Measurements from ENCODE around the gene ANKH.
A peak's percentile ranks its signal among the peaks of the same experiment; 100 is the strongest.

The ANKH gene

GRCh38 chr5:14816374-14816998 lies 55.1 kb downstream of the ANKH start:
- no peaks in the 10 kb centered on the region for H3K27me3 ChIP-seq
- H3K4me3 ChIP-seq, result peak overlapping the region in 1 of 2 donors; percentile 2
- intact Hi-C loops (cut with DNase I; ENCODE audit: low total_unique reads), result no loop called here
- H3K9me3 ChIP-seq, result no peaks in the 10 kb centered on the region
- TF ChIP-seq CTCF (IDR thresholded peaks at IDR 0.05), result no peak
- peak overlapping the region; percentile 45 to 56 for H3K27ac ChIP-seq
- H3K4me1 ChIP-seq, result peaks cover 0 to 61% (median 17%) of the 10 kb centered on the region in 4 donors
- no peaks in the 10 kb centered on the region for H3K36me3 ChIP-seq
- peak in 1 of 2 donors; percentile 32 for DNase-seq

DNA sequence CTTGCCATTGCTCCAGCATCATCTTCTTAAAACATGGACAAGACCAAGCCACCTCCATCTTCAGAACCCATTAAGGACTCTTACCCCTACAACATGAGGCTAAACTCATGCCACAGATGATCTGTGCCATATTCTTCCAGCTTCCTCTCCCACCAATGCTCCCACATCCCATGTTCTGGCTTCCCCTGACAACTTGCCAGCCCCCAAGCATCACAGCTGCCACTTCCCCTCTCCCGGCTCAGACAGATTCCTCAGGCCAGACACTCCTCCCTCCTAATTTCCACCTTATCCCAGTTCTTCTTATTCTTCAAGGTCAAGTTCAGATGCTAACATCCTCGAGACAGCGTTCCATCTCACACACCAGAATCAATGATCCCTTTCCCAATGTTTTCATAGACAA lies 57.8 kb downstream of the ANKH start:
- TF ChIP-seq CTCF (IDR thresholded peaks at IDR 0.05), result no peak
- Histone ChIP-seq H3K4me1 (peaks cover 0 to 67% (median 27%) of the 10 kb centered on the region in 4 donors), H3K27me3 (no peaks in the 10 kb centered on the region), H3K9me3 (no peaks in the 10 kb centered on the region), H3K4me3 (no peak overlapping the region), H3K36me3 (no peaks in the 10 kb centered on the region), H3K27ac (no peak overlapping the region)
- intact Hi-C loops (cut with DNase I; ENCODE audit: low total_unique reads), result no loop called here
- DNase-seq, result no peak

GRCh38 chr5:14812166-14812565 lies 59.4 kb downstream of the ANKH start:
- H3K27ac ChIP-seq, result no peak overlapping the region
- no peak overlapping the region for H3K4me3 ChIP-seq
- intact Hi-C loops (cut with DNase I; ENCODE audit: low total_unique reads), result no loop called here
- no peaks in the 10 kb centered on the region for H3K27me3 ChIP-seq
- no peaks in the 10 kb centered on the region for H3K36me3 ChIP-seq
- TF ChIP-seq CTCF (IDR thresholded peaks at IDR 0.05), result no peak
- no peak for DNase-seq
- no peaks in the 10 kb centered on the region for H3K9me3 ChIP-seq
- peaks cover 0 to 55% (median 21%) of the 10 kb centered on the region in 4 donors for H3K4me1 ChIP-seq

- intact Hi-C loops (cut with DNase I; ENCODE audit: low total_unique reads), result no loop called here
- H3K4me3 ChIP-seq, result no peak overlapping the region
- H3K36me3 ChIP-seq, result no peaks in the 10 kb centered on the region
- peak overlapping the region in 1 of 2 donors; percentile 35 for H3K27ac ChIP-seq
- no peak for DNase-seq
- peaks cover 0 to 55% (median 21%) of the 10 kb centered on the region in 4 donors for H3K4me1 ChIP-seq
- H3K27me3 ChIP-seq, result no peaks in the 10 kb centered on the region
- H3K9me3 ChIP-seq, result no peaks in the 10 kb centered on the region
- no peak for TF ChIP-seq CTCF (IDR thresholded peaks at IDR 0.05)
These were observed 60.5 kb downstream of the ANKH start for GRCh38 chr5:14810928-14811572.

- intact Hi-C loops (cut with DNase I; ENCODE audit: low total_unique reads), result no loop called here
- no peaks in the 10 kb centered on the region for H3K27me3 ChIP-seq
- H3K9me3 ChIP-seq, result no peaks in the 10 kb centered on the region
- peak overlapping the region; percentile 35 to 40 for H3K27ac ChIP-seq
- no peaks in the 10 kb centered on the region for H3K36me3 ChIP-seq
- H3K4me3 ChIP-seq, result no peak overlapping the region
- H3K4me1 ChIP-seq, result peaks cover 0 to 50% (median 17%) of the 10 kb centered on the region in 4 donors
- no peak for TF ChIP-seq CTCF (IDR thresholded peaks at IDR 0.05)
- DNase-seq, result no peak
These were observed 61.3 kb downstream of the ANKH start for GRCh38 chr5:14810282-14810681.
